Effector memory CD4-positive, alpha-beta T cell (primary cell): ENCODE results near the gene MAML3.

ENCODE experiments used
- DNase-seq, 3 donors: peaks; one replicate each; pipeline ENCODE4 v3.0.0-alpha.2; 2020
- H3K27ac ChIP-seq: 2 replicates; pipeline ENCODE4 v1.7.0; 2013; ENCODE audit warnings: mild to moderate bottlenecking, low read length, moderate library complexity; ENCODE audit not compliant: insufficient read depth, poor library complexity, severe bottlenecking
- H3K27me3 ChIP-seq: replicated peaks from 2 replicates; pipeline ENCODE4 v1.7.0; 2013; ENCODE audit warnings: mild to moderate bottlenecking, low read length; ENCODE audit not compliant: insufficient read depth, control insufficient read depth, poor library complexity, severe bottlenecking
- H3K36me3 ChIP-seq: 2 replicates; pipeline ENCODE4 v1.7.0; 2013; ENCODE audit warnings: mild to moderate bottlenecking, low read length, moderate library complexity; ENCODE audit not compliant: control insufficient read depth, insufficient read depth
- H3K4me1 ChIP-seq: 2 replicates; pipeline ENCODE4 v1.7.0; 2013; ENCODE audit warnings: low read length, mild to moderate bottlenecking; ENCODE audit not compliant: control insufficient read depth, insufficient read depth, poor library complexity, severe bottlenecking
- H3K4me3 ChIP-seq: 2 replicates; pipeline ENCODE4 v1.7.0; 2013; ENCODE audit warnings: low read length, low read depth, mild to moderate bottlenecking; ENCODE audit not compliant: insufficient read depth, poor library complexity, severe bottlenecking
- H3K9me3 ChIP-seq: 2 replicates; pipeline ENCODE4 v1.7.0; 2013; ENCODE audit warnings: mild to moderate bottlenecking, low read length, moderate library complexity; ENCODE audit not compliant: control insufficient read depth

Gene MAML3

GRCh38 chr4:140149846-140150635 lies 3.9 kb downstream of the MAML3 start:
- DNase-seq = peak; percentile 36 to 46 (median 41)
- H3K36me3 ChIP-seq = no peaks in the 10 kb centered on the region
- no peaks in the 10 kb centered on the region for H3K9me3 ChIP-seq

GRCh38 chr4:140144050-140144449 lies 9.9 kb downstream of the MAML3 start:
- no peaks in the 10 kb centered on the region for H3K4me1 ChIP-seq
- DNase-seq = no peak
- H3K36me3 ChIP-seq = no peaks in the 10 kb centered on the region
- H3K9me3 ChIP-seq = no peaks in the 10 kb centered on the region
- H3K27me3 ChIP-seq = no peaks in the 10 kb centered on the region
- H3K4me3 ChIP-seq = no peak overlapping the region
- H3K27ac ChIP-seq = no peak overlapping the region

More at GRCh38 chr4:140149846-140150635, 3.9 kb downstream of the MAML3 start:
- no peaks in the 10 kb centered on the region for H3K27me3 ChIP-seq
- H3K4me1 ChIP-seq = peaks cover 14% of the 10 kb centered on the region
- H3K27ac ChIP-seq = peak overlapping the region; percentile 72
- peak overlapping the region; percentile 83 for H3K4me3 ChIP-seq

GRCh38 chr4:140141210-140141835 lies 12.7 kb downstream of the MAML3 start:
- H3K27me3 ChIP-seq = no peaks in the 10 kb centered on the region
- no peaks in the 10 kb centered on the region for H3K4me1 ChIP-seq
- H3K9me3 ChIP-seq = no peaks in the 10 kb centered on the region
- DNase-seq = no peak
- H3K4me3 ChIP-seq = no peak overlapping the region
- H3K36me3 ChIP-seq = no peaks in the 10 kb centered on the region
- no peak overlapping the region for H3K27ac ChIP-seq

GRCh38 chr4:140140566-140140965 lies 13.4 kb downstream of the MAML3 start:
- no peak overlapping the region for H3K4me3 ChIP-seq
- no peak for DNase-seq
- no peaks in the 10 kb centered on the region for H3K4me1 ChIP-seq
- H3K36me3 ChIP-seq = no peaks in the 10 kb centered on the region
- H3K9me3 ChIP-seq = no peaks in the 10 kb centered on the region
- no peak overlapping the region for H3K27ac ChIP-seq
- H3K27me3 ChIP-seq = no peaks in the 10 kb centered on the region

- H3K4me1 ChIP-seq = no peaks in the 10 kb centered on the region
- no peaks in the 10 kb centered on the region for H3K36me3 ChIP-seq
- no peak for DNase-seq
- H3K27me3 ChIP-seq = no peaks in the 10 kb centered on the region
- no peak overlapping the region for H3K4me3 ChIP-seq
- no peak overlapping the region for H3K27ac ChIP-seq
- H3K9me3 ChIP-seq = no peaks in the 10 kb centered on the region
Observed at GRCh38 chr4:140138428-140138827, 15.6 kb downstream of the MAML3 start.

GRCh38 chr4:140137671-140138070 lies 16.3 kb downstream of the MAML3 start:
- Histone ChIP-seq H3K4me1 (no peaks in the 10 kb centered on the region), H3K36me3 (no peaks in the 10 kb centered on the region), H3K4me3 (no peak overlapping the region), H3K27ac (no peak overlapping the region), H3K9me3 (no peaks in the 10 kb centered on the region), H3K27me3 (no peaks in the 10 kb centered on the region)
- no peak for DNase-seq

GRCh38 chr4:140136509-140136908 lies 17.5 kb downstream of the MAML3 start:
- H3K4me3 ChIP-seq = no peak overlapping the region
- DNase-seq = no peak
- H3K4me1 ChIP-seq = no peaks in the 10 kb centered on the region
- no peaks in the 10 kb centered on the region for H3K9me3 ChIP-seq
- no peaks in the 10 kb centered on the region for H3K27me3 ChIP-seq
- H3K27ac ChIP-seq = no peak overlapping the region
- H3K36me3 ChIP-seq = no peaks in the 10 kb centered on the region

- Histone ChIP-seq H3K4me1 (no peaks in the 10 kb centered on the region), H3K27me3 (no peaks in the 10 kb centered on the region), H3K4me3 (no peak overlapping the region), H3K27ac (no peak overlapping the region), H3K36me3 (no peaks in the 10 kb centered on the region), H3K9me3 (no peaks in the 10 kb centered on the region)
- no peak for DNase-seq
Observed at GRCh38 chr4:140135529-140136088, 18.4 kb downstream of the MAML3 start.

- Histone ChIP-seq H3K27me3 (no peaks in the 10 kb centered on the region), H3K27ac (no peak overlapping the region)
- no peak for DNase-seq
Observed at GRCh38 chr4:140134746-140135425, 19.1 kb downstream of the MAML3 start.

GRCh38 chr4:140133576-140133975 lies 20.4 kb downstream of the MAML3 start:
- Histone ChIP-seq H3K4me3 (no peak overlapping the region), H3K27ac (no peak overlapping the region), H3K4me1 (no peaks in the 10 kb centered on the region), H3K27me3 (no peaks in the 10 kb centered on the region), H3K9me3 (no peaks in the 10 kb centered on the region), H3K36me3 (no peaks in the 10 kb centered on the region)
- DNase-seq = no peak

More at GRCh38 chr4:140134746-140135425, 19.1 kb downstream of the MAML3 start:
- Histone ChIP-seq H3K9me3 (no peaks in the 10 kb centered on the region), H3K4me1 (no peaks in the 10 kb centered on the region), H3K36me3 (no peaks in the 10 kb centered on the region), H3K4me3 (no peak overlapping the region)
